ENCODE data around the gene GATAD2A.

GRCh38 chr19:19372656-19373416 lies 32.6 kb upstream of the GATAD2A start:
- TF ChIP-seq CTCF (IDR thresholded peaks at IDR 0.05; ENCODE audit: borderline replicate concordance, extremely low read depth, low read length, poor library complexity, severe bottlenecking) = no peak
- no peak for TF ChIP-seq EZH2 (IDR thresholded peaks at IDR 0.05; ENCODE audit: borderline replicate concordance, low read depth, low read length, severe bottlenecking)

All from DND-41 (cell line).